Measurements from ENCODE around the gene PKNOX2.

The PKNOX2 gene

DNA sequence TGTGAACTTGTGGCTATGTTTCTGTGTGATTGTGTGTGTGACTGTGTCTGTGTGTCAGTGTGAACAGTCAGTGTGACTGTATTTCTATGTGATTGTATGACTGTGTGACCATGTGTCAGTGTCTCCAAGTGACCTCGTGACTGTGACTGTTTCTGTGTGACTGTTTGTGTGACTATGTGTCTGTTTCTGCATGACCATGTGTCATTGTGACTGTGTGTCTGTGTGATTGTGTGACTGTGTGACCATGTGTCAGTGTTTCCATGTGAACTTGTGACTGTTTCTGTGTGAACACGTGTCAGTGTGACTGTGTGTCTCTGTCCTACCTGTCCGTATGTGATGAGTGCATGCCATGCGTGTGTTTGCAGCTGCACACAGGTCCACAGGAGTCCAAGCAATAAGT lies 8.8 kb upstream of the PKNOX2 start:
- DNase-seq: no peak

DNA sequence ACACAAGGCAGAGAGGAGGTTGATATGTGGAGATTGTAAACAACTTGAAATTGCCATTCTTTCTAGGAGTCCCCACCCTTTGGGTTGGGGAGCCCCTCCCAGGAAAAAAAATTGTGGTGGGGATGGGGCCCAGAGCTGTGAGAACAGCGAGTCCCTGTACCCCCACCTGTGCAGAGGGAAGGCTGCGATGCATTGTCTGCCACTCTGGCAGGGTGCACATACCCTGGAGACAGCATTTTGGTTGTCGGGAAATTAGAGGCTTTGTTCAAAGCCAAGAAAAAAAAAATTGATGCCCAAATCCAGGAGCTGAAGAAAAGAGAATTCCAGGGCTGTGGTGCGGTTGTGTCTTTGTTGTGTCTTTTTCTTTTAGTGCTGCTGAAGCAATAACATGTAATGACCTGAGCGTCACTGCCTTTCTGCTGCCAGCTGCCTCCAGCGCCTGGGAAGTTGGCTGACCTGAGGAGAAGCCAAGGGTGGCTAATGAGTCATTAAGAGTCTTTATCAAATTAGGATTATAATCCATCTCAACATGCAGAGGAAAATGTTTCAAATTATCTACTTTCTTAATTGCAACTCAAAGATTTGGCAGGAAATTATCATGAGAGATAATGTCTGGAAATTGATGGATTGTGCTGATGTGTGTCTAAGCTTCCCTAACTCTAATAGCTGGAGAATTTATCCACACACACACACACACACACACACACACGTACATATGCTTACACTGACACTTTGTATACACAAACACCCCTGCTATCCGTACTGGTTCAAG lies 8.0 kb upstream of the PKNOX2 start:
- DNase-seq: peak; percentile 54

DNA sequence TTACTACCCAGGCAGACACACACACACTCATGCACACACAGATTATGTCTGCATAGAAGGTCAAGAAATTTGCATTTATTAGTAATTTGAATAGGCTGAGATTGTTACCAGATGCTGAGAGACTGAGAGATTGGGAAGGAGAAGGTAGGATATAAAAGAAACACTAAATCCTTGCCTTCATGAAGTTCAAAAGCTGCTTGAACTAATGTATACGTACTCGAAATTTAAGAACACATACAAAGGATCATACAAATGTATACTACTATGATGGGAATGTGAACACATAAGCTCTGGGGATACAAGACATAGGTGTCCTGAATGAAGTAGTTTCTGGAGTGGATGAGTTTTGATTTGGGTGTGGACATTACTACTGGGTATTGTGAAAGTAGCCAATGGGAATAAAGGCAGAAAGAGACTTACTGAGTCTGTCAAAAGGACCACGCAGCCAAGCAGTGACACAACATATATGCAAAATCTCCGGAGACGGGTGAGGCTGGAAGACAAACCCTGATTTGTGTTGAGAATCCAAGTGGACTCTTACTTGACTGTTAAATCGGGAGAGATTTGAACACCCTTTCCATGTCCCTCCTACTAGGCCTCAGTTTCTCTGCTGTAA lies 7.3 kb upstream of the PKNOX2 start:
- no peak for DNase-seq

GRCh38 chr11:125157953-125158680 lies 6.4 kb upstream of the PKNOX2 start:
- no peak for DNase-seq

- DNase-seq: no peak
Measured at GRCh38 chr11:125162743-125163142, 1.8 kb upstream of the PKNOX2 start.

DNA sequence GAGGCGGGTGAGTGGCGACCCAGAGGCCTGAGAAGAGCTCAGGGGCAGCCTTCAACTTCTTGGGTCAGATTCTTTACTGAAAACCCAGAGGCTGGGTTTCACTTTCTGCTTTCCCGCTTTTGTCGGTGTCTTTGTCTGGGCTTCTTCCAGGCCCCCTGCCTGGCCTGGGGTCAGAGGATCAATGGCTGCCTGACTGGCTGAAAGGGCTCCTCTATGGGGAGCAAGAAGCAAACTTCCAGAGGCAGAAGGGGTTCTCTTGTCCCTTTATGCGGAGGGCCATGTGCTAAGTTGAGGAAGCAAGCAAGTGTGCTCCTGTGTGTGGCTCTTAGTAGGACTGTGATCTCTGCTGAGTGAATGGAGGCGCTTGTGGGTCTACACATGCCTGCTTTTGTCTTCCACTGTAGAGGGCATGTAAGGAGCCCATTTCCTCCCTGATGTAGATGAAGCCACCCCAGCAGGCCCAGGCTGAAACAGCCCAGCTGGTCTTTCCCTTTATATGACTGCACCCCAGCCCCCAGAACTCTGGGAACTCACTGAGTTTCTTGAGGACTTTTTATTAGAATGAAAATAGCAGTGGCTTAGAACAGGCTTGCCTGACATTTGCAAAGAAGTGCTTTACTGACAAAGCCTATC lies 1.0 kb upstream of the PKNOX2 start:
- peak; percentile 55 for DNase-seq

GRCh38 chr11:125164091-125164421 lies 495 bp upstream of the PKNOX2 start:
- no peak for DNase-seq

DNA sequence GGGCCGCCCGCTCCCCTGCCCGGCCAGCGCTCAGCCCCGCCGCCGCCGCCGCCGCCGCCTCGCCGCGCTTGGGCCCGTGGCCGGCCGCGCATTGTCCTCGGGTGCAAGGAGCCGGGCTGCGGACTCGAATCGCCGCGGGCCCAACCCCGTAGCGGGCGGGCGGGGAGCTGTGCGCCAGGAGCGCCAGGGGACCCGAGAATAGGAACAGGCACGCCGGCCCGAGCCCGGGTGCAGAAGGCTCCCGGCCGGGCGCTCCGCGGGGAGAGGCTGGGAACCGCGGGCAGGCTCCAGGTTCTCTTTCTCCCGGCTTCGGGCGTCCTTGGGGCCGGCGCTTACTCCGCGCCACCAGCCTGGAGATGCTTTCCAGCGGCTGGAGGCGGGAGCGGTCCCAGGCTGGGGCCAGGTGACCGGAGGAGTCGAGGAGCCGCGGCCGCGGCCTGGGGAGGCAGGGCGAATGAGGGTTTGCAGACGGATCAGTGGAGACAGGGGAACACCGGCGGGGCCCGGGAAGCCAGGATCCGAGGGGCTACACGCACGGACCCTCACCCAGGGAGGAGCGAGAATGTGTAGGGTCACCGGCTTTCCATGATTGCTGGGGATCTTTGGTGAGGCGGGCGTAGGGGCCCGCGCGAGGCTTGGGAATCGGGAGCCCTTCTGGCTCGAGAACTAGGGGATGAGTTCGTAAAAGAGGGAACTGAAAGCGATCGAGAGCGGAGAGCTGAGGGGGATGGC lies 726 bp downstream of the PKNOX2 start:
- peak; percentile 89 for DNase-seq

- DNase-seq: peak; percentile 69
Measured at GRCh38 chr11:125165843-125166763, 1.6 kb downstream of the PKNOX2 start.

DNA sequence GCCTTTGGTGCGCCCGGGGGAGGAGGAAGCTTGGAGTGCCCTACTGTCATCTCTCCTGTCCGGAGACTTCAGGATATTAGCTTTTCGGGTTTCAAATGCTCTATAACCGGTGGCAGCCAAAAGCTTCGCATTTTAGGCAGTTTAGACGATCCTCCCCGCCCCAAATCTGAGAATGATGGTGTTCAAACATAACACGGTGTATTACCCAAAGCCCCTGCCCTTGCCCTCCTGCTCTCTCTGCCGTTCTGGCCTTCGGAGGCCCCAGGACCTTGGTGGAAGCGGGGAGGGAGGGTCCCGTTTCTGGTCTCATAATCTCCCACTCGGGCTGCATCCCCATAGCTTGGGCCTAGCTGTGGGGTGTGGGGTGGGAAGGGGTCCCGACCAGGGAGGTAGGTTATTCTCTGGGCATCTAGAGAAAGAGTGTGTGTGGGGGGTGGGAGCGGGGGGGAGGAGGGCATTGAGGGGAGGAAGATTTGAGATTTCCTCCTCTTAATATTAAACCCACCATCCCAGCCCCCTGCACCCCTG lies 2.3 kb downstream of the PKNOX2 start:
- DNase-seq: peak; percentile 49

DNA sequence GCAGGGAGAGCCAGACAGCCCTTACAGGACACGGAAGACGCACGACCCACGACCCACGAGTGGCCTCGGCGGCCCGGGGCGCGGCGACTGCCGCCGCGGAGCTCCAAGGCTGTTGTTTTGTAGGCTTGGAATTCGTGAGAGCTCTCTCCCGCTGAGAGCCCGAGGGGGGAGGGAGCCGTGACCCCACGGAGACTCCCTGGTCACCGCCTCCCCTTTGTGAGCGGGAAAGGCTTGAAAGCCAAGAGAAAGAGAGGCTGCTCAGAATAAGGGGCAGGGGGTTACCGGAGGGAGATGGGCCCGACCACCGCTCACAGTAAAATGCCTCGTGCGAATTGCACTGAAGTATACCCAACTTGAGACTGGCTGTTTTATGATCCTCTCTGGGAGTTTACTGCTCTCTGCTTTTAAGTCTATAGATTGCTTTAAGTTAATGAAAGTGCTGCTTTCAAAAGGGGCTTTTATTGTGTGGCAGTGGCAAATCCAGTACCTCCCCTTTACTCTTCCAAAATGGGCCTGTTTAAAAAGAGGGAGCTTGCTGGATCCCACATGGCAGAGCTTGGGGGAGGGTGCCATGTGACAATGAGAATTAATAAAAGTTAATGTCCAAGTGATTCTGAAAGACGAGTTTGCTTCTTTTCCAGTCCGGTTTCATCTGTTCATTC lies 2.9 kb downstream of the PKNOX2 start:
- DNase-seq: peak; percentile 79

DNA sequence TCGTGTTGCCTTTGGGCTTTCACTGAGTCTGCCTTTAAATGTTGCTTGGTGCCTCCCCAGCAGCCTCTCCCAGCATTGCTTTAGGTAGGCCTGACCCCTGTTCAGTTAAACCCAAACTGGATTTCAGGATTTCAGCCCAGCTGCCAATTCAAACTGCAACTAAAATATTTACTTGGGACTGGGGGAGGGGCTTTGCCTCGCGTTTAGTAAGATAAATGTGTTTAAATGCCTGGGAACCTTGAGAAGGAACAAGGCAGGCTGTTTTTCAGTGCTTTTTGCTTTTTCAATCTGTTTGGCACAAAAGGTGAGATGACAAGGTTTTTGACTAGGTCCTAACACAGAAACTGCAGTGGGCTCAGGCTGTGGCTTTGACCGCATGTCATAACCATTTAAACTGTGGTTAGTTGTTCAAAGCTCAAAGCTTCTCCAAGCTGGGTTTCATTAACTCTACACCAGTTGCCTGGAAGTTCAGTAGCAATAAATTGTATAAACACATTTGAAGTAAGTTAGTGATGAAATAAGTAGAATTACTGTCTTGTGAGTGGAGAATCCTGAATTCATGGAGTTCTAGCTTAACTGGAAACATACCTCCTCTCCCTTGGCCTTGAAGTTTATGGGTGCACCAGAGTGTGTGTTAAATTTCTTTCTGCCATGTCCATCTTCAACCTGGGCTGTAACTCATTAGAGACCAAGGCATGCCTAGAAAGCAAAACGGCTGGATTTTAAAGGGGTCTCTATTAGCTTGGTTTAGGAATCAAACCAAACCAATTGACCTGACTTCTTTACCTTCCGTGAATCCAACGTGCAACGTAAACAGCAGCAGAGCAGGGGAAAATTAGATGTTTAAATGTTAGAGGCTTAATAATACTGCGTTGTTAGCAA lies 3.6 kb downstream of the PKNOX2 start:
- peak; percentile 50 for DNase-seq

DNA sequence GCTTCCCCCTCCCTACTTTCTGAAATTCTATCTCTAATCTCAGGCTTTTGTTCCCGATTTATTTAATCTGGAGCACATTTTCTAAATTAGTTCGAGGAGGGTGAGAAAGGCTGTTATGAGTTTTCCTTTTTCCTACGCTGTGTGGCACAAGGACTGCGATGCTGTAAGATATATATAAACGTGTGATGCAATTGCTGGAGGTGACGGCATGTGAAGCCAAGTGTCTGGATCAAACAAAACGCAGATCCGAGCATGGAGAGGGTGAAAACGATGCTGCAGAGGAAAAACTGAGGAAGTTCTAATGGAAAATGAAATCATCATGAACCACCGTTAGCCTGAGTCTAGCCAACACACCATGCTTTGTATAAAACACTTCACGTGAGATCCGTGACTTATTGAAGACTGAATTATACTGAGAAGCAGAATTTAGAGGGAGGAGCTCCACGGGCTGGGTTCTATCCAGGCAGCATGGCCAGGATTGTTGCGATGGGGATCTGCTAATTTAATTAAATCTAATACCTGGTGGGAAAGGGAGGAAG lies 4.4 kb downstream of the PKNOX2 start:
- no peak for DNase-seq

- no peak for DNase-seq
Measured at GRCh38 chr11:125170001-125170509, 5.5 kb downstream of the PKNOX2 start.

GRCh38 chr11:125170510-125171031 lies 6.0 kb downstream of the PKNOX2 start:
- DNase-seq: peak; percentile 43

DNA sequence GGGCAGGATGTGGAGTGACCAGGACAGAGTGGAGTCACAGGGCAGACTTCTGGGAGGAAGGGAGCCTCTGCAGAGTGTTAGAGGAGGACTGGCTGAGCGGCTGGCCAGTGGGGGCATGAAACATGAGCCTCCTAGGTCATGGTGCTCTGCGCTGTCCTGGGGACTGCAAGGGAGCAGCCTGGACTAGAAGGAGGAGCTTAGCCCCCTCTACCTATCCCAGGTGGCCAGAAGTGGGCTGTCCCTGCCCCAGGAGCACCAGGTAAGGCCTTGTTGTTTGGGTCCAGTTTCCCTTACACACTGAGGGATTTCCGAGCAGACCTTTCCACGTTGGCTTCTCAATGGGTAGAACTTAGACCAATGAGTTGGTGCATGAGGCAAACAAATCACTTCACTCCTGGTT lies 7.4 kb downstream of the PKNOX2 start:
- no peak for DNase-seq

- no peak for DNase-seq
Measured at GRCh38 chr11:125173027-125173426, 8.5 kb downstream of the PKNOX2 start.

DNA sequence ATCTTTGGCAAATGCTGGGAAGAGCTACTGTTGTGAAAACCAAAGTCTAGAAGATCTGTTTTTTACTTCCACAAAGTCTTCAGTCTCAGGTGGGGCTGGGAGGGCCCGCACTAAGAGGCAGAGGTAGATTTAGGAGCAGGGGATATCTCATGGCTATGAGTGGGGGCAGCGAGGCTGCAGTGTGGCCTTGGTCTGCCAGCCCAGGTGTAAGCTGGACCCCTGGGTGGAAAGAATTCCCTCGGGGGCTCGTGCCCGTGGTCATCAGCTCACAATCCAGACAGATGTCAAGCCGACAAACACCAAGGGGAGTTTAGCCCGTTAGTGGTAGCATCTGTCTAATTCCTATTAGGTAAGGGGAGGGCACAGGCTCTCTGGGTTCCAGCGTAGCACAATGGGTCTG lies 9.0 kb downstream of the PKNOX2 start:
- DNase-seq: no peak

DNA sequence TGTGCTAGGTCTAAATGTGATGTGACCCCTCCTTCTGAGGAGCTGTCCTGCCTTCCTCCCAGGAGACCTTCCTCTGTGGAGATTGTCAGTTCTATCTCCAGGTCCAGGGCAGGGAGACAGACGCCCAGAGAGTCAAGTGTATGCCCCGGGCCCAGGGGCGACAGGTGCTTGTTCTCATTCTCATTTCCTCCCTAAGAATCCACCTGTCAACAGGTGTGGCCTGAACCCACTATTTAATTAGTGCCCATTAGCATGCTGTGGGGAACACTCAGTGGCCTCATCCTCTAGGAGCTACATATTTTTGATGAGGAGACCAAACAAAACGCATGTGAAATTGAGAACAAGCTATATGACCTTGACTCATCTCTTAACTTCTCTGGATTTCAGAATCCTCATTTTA lies 9.5 kb downstream of the PKNOX2 start:
- DNase-seq: no peak

All from retina (tissue), 1 donor.